ENCODE data around the gene SOX5.

SOX5 gene

GRCh38 chr12:23949348-23950209, at the start of gene SOX5:
Gene SOX5, minus strand, starts transcription at chr12:23949670. Its CDS starts 69 bp downstream, at chr12:23949601.
- DNase-seq (ENCODE audit: low read depth in 1 of 2, low spot score in 1 of 2): no peak

GRCh38 chr12:23987046-23987445, 37.6 kb upstream of the SOX5 start:
- no peak for DNase-seq (ENCODE audit: low read depth in 1 of 2, low spot score in 1 of 2)

DNA sequence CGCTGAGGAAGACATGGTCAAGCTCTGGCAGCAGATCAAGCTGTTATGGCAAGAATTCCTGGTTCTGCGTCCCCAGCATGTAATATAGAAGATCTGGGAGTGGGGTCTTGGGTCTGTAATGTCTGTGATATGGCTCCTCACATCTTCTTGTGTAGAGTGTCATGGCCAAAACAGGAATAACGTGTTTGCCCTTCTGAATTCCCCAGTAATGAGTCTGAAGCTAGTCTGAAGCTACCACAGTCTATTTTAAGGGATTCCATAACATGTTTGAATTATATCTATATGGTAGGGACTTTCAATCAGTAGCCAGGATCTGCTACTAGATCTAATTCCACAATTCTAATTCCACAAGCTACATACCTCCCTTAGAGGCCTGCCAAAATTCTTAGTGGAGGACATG, 31.4 kb upstream of the SOX5 start:
- DNase-seq (ENCODE audit: low read depth in 1 of 2, low spot score in 1 of 2): no peak

DNA sequence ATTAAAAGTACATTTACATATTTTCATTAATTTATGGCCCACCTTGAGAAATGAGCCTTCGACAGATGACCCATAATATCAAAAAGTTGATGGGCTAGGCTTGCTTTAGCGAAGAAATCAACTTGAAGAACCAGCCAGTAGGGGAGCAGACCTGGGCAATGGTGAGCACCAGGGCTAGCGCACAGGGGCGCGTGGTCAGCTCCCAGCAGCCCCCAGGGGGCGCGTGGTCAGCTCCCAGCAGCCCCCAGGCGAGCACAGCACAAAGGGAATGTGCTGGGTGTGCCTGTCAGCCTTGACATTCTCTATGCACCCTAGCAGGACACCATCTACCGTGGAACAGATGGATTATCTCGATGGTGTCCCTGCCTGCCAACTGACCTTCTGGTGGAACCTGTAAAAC, 15.3 kb upstream of the SOX5 start:
- DNase-seq (ENCODE audit: low read depth in 1 of 2, low spot score in 1 of 2): no peak

DNA sequence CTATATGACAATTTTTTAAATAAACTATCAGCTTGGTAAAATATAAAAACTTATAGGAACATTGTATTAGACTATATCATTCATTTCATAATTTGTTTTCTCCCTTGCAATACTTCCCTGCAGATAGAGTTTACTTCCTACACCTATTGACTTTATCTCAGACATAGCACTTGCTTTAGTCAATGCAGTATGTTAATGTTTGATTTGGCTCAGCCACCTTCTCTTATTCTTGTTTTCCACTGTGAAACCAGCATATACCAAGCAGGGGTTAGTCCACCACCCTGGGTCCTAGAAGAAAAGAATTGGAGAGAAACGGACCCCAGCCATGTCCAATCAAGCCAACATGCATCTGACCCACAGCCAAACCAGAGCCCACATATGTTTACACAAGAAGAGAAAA, 10.4 kb upstream of the SOX5 start:
- no peak for DNase-seq (ENCODE audit: low read depth in 1 of 2, low spot score in 1 of 2)

DNA sequence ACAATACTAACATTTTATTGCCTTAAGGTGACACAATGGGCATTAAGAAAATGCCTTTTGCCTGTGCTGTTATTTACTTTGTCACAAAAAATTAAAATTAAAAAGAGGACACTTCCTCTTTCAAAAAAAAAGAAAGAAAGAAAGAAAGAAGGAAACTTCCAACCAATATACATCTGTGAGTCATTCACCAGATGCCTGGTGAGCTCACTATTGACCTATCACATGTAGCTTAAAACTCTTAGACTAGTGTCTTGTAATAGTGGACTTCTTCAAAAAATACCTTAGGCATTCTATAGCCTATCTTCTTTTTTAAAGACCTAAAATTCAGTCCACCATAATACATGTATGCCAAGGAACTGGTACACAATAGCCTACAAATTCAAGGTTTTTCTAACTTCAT, 4.9 kb upstream of the SOX5 start:
- DNase-seq (ENCODE audit: low read depth in 1 of 2, low spot score in 1 of 2): no peak

GRCh38 chr12:23952071-23952470, 2.6 kb upstream of the SOX5 start:
- no peak for DNase-seq (ENCODE audit: low read depth in 1 of 2, low spot score in 1 of 2)

GRCh38 chr12:23950775-23951451, 1.4 kb upstream of the SOX5 start:
- DNase-seq (ENCODE audit: low read depth in 1 of 2, low spot score in 1 of 2): no peak

- no peak for DNase-seq (ENCODE audit: low read depth in 1 of 2, low spot score in 1 of 2)
These were observed 822 bp upstream of the SOX5 start for GRCh38 chr12:23950210-23950774.

DNA sequence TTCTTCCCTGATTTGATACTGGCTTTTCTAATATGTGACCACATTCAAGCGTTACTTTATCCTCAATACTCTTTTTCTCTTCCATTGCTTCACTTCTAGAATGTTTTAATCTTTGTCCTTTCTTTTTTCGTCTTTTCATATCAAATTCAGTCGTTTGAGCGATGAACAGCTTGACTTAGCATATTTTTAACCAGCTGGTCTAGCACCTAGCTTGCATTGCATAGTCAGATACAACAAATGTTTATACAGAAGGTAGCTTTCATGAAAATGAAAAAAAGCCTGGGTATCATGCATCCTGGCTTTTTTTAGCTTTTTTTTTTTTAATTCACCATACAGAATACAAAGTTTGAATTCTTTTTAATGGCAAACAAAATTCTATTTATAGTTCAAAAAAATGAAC, 1.2 kb downstream of the SOX5 start:
- no peak for DNase-seq (ENCODE audit: low read depth in 1 of 2, low spot score in 1 of 2)

DNA sequence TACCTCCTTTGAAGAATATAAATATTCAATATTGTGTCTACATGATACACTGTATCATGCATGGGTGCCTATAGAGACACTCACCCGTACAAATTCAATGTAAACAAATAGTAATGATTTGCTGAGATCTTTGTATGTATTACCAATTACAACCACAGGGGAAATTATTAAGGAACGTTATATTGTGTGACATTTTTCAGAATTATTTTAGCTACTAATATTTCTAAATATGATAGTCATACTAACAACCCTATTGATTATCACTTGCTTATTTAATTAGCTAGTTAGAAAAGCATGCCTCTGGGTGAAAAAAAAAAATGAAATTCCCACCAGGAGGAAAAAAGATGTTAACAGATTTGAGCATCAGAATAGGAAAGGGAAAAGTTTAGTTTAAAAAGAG, 2.1 kb downstream of the SOX5 start:
- no peak for DNase-seq (ENCODE audit: low read depth in 1 of 2, low spot score in 1 of 2)

GRCh38 chr12:23945249-23945648, 4.2 kb downstream of the SOX5 start:
- no peak for DNase-seq (ENCODE audit: low read depth in 1 of 2, low spot score in 1 of 2)

GRCh38 chr12:23944067-23944466, 5.4 kb downstream of the SOX5 start:
- no peak for DNase-seq (ENCODE audit: low read depth in 1 of 2, low spot score in 1 of 2)

GRCh38 chr12:23942841-23943240, 6.6 kb downstream of the SOX5 start:
- DNase-seq (ENCODE audit: low read depth in 1 of 2, low spot score in 1 of 2): no peak

DNA sequence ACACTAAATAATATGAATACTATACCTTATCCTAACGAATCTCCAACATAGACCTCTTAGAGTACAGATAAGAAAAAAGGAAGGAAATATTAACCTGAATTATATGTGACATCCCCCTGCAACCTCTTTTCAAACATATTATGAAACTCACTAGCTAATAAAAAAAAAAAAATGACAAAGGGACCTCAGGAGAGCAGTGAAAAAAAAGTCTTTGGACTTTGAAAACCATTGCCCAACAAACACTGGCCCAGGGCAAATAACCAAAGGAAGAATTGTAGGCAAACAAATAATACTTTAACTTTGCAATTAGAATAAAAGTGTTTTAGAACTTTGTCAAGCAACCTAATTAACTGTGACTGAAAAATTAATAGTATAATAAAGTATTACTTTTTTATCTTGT, 7.7 kb downstream of the SOX5 start:
- no peak for DNase-seq (ENCODE audit: low read depth in 1 of 2, low spot score in 1 of 2)

- no peak for DNase-seq (ENCODE audit: low read depth in 1 of 2, low spot score in 1 of 2)
These were observed 11.0 kb downstream of the SOX5 start for GRCh38 chr12:23938422-23938821.

DNA sequence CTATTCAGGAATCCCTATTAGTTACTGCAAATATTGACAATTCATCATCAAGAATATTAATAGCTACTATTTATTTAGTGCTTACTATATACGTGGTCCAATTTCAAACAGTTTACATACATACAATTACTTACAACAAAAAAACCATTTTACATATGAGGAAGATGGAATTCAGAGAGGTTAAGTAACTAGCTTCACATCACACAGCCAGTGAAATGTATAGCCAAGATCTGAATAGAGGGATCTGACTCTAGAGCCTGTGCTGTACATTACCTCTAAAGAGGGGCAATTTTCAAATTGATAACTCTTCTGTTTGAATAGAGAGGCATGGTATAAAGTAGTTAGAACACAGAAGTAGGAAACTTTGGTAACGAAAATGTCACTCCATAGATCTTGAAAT, 18.3 kb downstream of the SOX5 start:
- DNase-seq (ENCODE audit: low read depth in 1 of 2, low spot score in 1 of 2): no peak

DNA sequence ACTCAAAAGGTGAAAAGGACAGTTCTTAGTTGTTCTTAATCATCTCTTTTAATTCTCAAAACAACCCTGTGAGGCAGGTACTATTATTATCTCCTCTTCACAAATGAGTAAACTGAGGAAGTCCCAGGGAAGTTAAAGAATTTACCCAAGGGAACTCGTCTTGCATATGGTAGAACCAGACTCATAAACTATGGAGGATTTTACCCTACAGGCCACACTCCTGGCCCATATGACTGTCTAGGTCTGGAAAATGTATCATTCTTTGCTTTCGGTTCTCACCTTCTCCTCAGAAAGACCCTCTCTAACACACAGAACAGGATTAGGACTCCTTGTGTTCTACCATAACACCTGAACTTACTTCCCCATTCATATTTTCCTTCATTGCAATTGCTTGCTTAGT, 18.9 kb downstream of the SOX5 start:
- no peak for DNase-seq (ENCODE audit: low read depth in 1 of 2, low spot score in 1 of 2)

- no peak for DNase-seq (ENCODE audit: low read depth in 1 of 2, low spot score in 1 of 2)
These were observed 19.6 kb downstream of the SOX5 start for GRCh38 chr12:23929906-23930305.

GRCh38 chr12:23927907-23928306, 21.6 kb downstream of the SOX5 start:
- no peak for DNase-seq (ENCODE audit: low read depth in 1 of 2, low spot score in 1 of 2)

DNA sequence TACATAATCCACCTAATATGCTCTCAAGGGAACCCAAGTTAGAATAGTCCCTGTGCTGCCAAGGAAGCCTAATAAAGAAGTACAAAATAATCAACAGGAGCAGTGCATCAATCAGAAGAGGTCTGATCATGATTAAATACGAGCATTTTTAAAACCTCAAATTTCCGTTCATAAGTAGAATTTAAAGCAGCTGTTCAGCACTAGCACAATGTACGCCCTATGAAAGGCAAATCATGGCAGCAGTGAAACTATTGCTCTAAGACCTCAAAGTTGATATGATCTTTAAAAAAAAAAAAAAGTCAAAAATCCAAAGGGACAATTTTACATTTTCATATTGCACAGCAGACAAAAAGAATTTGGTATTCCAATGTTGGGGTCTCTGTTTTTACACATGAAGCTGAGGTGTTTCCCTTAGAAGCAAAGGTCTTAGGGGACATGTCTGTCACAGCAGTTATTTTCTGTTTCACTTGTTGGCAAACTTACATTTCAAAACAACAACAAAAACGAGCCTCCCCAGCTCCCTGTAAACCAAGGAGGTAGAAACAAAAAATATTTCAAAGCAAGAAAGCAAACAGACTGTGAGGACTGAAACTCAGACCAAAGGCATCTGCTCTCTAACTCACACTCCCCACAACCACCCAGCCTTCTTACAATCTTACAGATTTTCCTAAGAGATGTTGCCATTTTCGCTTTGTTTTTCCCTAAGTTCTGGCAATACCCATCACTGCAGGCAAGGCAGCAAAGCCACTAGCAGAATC, 28.2 kb downstream of the SOX5 start:
- no peak for DNase-seq (ENCODE audit: low read depth in 1 of 2, low spot score in 1 of 2)

DNA sequence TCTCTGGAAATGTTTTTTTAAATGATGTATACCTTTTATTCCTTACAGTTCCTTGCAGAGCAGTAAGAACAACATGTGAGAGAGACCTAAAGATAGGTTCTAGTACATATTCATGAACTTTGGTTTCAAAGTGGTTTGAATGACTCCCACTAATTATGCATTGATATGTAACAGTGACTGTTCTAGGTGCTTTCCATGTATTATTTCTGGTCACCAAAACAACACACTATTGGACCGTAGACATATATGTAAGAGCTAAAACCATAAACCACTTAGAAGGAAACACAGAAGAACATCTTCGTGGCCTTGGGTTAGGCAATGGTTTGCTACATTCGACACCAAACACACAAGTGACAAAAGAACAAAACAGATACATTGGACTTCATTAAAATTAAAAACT, 37.9 kb downstream of the SOX5 start:
- DNase-seq (ENCODE audit: low read depth in 1 of 2, low spot score in 1 of 2): no peak
